Measurements from ENCODE around the gene COX7A2. TPM values are rescaled to one million over a fixed set of nuclear protein-coding genes. Genes with fewer than 3 reads are reported as not detected.
A peak's percentile ranks its signal among the peaks of the same experiment; 100 is the strongest.

The COX7A2 gene
- total RNA-seq, 1 donor from 2014 or later, result 370 TPM

DNA sequence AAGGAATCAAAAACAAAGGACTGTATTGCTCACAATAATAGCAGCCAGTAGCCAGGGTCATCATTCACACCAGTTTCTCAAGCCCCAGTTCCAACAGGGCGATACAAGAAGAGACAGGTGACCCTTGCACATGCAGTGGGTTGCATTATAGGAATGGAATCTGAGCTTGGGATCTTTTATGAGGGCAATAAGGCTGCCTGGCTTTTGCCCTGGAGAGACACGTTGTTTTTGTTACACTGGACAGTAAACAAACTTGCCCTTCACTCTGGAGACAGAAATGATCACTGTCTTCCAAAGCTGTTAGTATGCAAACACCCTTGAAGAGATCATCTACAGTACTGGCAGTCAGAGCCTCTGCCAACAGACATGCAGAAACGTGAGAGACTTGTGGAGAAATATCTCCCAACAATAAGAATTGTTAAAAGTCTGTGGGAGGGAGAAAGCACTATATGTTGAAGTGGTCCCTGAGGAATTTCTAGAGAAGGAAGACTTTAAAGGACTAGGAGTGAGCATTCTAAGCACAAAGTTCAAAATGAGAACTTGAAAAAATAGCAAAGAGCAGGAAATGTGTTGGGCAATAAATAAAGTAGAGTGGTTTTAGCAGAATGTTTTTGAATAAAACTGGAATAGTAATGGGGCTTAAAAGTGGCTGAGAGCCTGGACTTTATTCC lies 31.5 kb downstream of the COX7A2 start:
- H3K27me3 Mint-ChIP-seq, result peaks cover 36% of the 10 kb centered on the region
- no peaks in the 10 kb centered on the region for H3K9me3 Mint-ChIP-seq
- H3K27ac Mint-ChIP-seq, result no peak overlapping the region
- H3K4me1 Mint-ChIP-seq (ENCODE audit: unreplicated experiment), result peaks cover 17% of the 10 kb centered on the region
- TF ChIP-seq, protein P1, sequence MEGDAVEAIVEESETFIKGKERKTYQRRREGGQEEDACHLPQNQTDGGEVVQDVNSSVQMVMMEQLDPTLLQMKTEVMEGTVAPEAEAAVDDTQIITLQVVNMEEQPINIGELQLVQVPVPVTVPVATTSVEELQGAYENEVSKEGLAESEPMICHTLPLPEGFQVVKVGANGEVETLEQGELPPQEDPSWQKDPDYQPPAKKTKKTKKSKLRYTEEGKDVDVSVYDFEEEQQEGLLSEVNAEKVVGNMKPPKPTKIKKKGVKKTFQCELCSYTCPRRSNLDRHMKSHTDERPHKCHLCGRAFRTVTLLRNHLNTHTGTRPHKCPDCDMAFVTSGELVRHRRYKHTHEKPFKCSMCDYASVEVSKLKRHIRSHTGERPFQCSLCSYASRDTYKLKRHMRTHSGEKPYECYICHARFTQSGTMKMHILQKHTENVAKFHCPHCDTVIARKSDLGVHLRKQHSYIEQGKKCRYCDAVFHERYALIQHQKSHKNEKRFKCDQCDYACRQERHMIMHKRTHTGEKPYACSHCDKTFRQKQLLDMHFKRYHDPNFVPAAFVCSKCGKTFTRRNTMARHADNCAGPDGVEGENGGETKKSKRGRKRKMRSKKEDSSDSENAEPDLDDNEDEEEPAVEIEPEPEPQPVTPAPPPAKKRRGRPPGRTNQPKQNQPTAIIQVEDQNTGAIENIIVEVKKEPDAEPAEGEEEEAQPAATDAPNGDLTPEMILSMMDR (conservative IDR thresholded peaks at IDR 0.05), result no peak
- no peak for DNase-seq (ENCODE audit: extremely low spot score, unreplicated experiment)
- no peaks in the 10 kb centered on the region for H3K36me3 Mint-ChIP-seq
- H3K4me3 Mint-ChIP-seq, result no peak overlapping the region

GRCh38 chr6:75210885-75211739 lies 32.5 kb downstream of the COX7A2 start:
- Mint-ChIP-seq H3K27ac (no peak overlapping the region), H3K4me1 (ENCODE audit: unreplicated experiment) (peaks cover 25% of the 10 kb centered on the region), H3K9me3 (no peaks in the 10 kb centered on the region), H3K4me3 (no peak overlapping the region), H3K36me3 (no peaks in the 10 kb centered on the region), H3K27me3 (peaks cover 45% of the 10 kb centered on the region)
- TF ChIP-seq, protein P1 (conservative IDR thresholded peaks at IDR 0.05), result peak; percentile 92
- no peak for DNase-seq (ENCODE audit: extremely low spot score, unreplicated experiment)

- Mint-ChIP-seq H3K4me1 (ENCODE audit: unreplicated experiment) (peaks cover 33% of the 10 kb centered on the region), H3K9me3 (no peaks in the 10 kb centered on the region), H3K4me3 (no peak overlapping the region), H3K27ac (peak overlapping the region; percentile 39), H3K36me3 (no peaks in the 10 kb centered on the region), H3K27me3 (peaks cover 58% of the 10 kb centered on the region)
- DNase-seq (ENCODE audit: extremely low spot score, unreplicated experiment), result no peak
- TF ChIP-seq, protein P1 (conservative IDR thresholded peaks at IDR 0.05), result no peak
Measured at GRCh38 chr6:75209184-75209723, 34.3 kb downstream of the COX7A2 start.

DNA sequence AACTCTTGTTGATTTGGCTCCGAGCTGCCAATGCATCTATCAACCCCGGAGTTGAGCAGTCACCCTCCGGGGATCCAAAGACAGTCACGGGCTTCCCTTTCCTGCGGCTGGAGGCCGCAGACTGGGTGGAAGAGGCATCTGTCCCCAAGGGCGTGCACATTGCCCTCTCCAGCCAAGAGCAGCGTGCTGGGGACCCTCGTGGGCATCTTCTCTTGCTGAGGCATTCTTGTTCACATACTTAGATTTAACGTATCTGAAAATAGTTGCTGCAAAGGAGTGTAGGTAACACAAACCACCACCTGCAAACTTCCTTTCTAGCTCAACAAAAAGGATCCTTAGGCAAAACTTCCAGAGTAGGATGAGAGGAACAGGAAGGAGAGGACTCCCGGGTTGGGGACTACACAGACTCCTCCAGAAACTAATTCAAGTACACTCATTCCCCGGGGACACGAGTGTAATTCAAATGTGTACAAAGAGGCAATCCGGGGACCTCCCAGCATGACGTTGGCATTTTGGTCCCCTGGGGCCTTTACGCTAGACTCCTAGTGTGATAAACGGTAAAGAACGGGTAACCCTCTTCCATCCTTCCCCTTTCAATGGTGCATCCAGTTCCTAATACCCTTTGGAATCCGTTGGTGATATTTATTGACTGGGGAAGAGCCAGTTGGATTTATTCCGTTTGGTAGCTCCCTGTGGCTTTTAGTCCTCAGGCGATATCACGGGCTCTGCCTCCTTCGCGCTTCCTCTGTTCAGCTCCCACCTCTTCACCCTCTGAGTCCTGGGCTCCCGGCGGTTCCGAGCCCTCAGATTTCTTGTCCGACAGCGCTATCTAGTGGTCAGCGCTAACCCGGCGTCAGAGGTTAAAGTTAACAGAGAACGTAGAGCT lies 35.1 kb downstream of the COX7A2 start:
- H3K9me3 Mint-ChIP-seq, result no peaks in the 10 kb centered on the region
- TF ChIP-seq, protein P1 (conservative IDR thresholded peaks at IDR 0.05), result peak; percentile 96
- no peaks in the 10 kb centered on the region for H3K36me3 Mint-ChIP-seq
- peaks cover 65% of the 10 kb centered on the region for H3K27me3 Mint-ChIP-seq
- H3K4me1 Mint-ChIP-seq (ENCODE audit: unreplicated experiment), result peaks cover 40% of the 10 kb centered on the region
- peak overlapping the region; percentile 39 for H3K27ac Mint-ChIP-seq
- no peak for DNase-seq (ENCODE audit: extremely low spot score, unreplicated experiment)
- peak overlapping the region; percentile 92 for H3K4me3 Mint-ChIP-seq
